ENCODE measurements around the gene GNAO1. TPM values are rescaled to one million over a fixed set of nuclear protein-coding genes. Genes with fewer than 3 reads are reported as not detected.

The GNAO1 gene
- polyA plus RNA-seq, 1 donor (not counting 4 experiments of a cell fraction or from before 2014, with no cell fraction given), result 0.13 TPM

GRCh38 chr16:56331915-56332314, 140.6 kb downstream of the GNAO1 start:
- Histone ChIP-seq H3K27ac (ENCODE audit: control insufficient read depth, insufficient read depth, low read length) (no peak overlapping the region), H3K79me2 (ENCODE audit: control insufficient read depth, insufficient read depth, low read length) (no peaks in the 10 kb centered on the region), H3K36me3 (ENCODE audit: control insufficient read depth in 2 of 2, extremely low read depth in 1 of 2, insufficient read depth in 2 of 2, low read length in 2 of 2) (no peaks in the 10 kb centered on the region), H3K9me1 (ENCODE audit: control insufficient read depth, extremely low read depth, insufficient read depth, low read length) (no peaks in the 10 kb centered on the region), H3K4me1 (ENCODE audit: control insufficient read depth, extremely low read depth, insufficient read depth, low read length) (peaks cover 48% of the 10 kb centered on the region), H3K9me3 (ENCODE audit: control insufficient read depth, low read depth, low read length) (no peaks in the 10 kb centered on the region), H3K9ac (ENCODE audit: control insufficient read depth, extremely low read depth, insufficient read depth, low read length) (no peak overlapping the region), H4K20me1 (ENCODE audit: control insufficient read depth, extremely low read depth, insufficient read depth, low read length) (no peaks in the 10 kb centered on the region), H3K27me3 (ENCODE audit: control insufficient read depth, extremely low read depth, insufficient read depth, low read length) (no peaks in the 10 kb centered on the region), H2AFZ (ENCODE audit: control insufficient read depth, low read length) (no peak overlapping the region), H3K4me3 (ENCODE audit: control insufficient read depth in 2 of 3, extremely low read depth in 1 of 3, insufficient read depth in 2 of 3, low read depth in 1 of 3, low read length in 3 of 3) (no peak overlapping the region), H3K4me2 (ENCODE audit: control insufficient read depth, extremely low read depth, insufficient read depth, low read depth, low read length) (no peak overlapping the region)
- dilution Hi-C loops (cut with MboI; ENCODE audit: extremely low pct_ligation_motif_present, low sequenced_read_pairs), result no loop called here
- DNase-seq (ENCODE audit: low read depth, low spot score), result no peak
- TF ChIP-seq EZH2 (IDR thresholded peaks at IDR 0.05; ENCODE audit: low read length), result no peak
- no peak for TF ChIP-seq CTCF (optimal IDR thresholded peaks at IDR 0.05 in 1 of 3, IDR thresholded peaks at IDR 0.05 in 1 of 3, conservative IDR thresholded peaks at IDR 0.05 in 1 of 3; ENCODE audit: extremely low read depth in 1 of 3, insufficient read depth in 2 of 3, low read length in 3 of 3)
- FAIRE-seq, result no peak

- Histone ChIP-seq H3K9ac (ENCODE audit: control insufficient read depth, extremely low read depth, insufficient read depth, low read length) (no peak overlapping the region), H3K79me2 (ENCODE audit: control insufficient read depth, insufficient read depth, low read length) (no peaks in the 10 kb centered on the region), H3K27me3 (ENCODE audit: control insufficient read depth, extremely low read depth, insufficient read depth, low read length) (no peaks in the 10 kb centered on the region), H3K36me3 (ENCODE audit: control insufficient read depth in 2 of 2, extremely low read depth in 1 of 2, insufficient read depth in 2 of 2, low read length in 2 of 2) (no peaks in the 10 kb centered on the region), H4K20me1 (ENCODE audit: control insufficient read depth, extremely low read depth, insufficient read depth, low read length) (no peaks in the 10 kb centered on the region), H3K4me2 (ENCODE audit: control insufficient read depth, extremely low read depth, insufficient read depth, low read depth, low read length) (no peak overlapping the region), H3K4me1 (ENCODE audit: control insufficient read depth, extremely low read depth, insufficient read depth, low read length) (peaks cover 50% of the 10 kb centered on the region), H3K9me1 (ENCODE audit: control insufficient read depth, extremely low read depth, insufficient read depth, low read length) (no peaks in the 10 kb centered on the region), H2AFZ (ENCODE audit: control insufficient read depth, low read length) (no peak overlapping the region), H3K9me3 (ENCODE audit: control insufficient read depth, low read depth, low read length) (no peaks in the 10 kb centered on the region), H3K27ac (ENCODE audit: control insufficient read depth, insufficient read depth, low read length) (no peak overlapping the region), H3K4me3 (ENCODE audit: control insufficient read depth in 2 of 3, extremely low read depth in 1 of 3, insufficient read depth in 2 of 3, low read depth in 1 of 3, low read length in 3 of 3) (no peak overlapping the region)
- TF ChIP-seq EZH2 (IDR thresholded peaks at IDR 0.05; ENCODE audit: low read length) (no peak), CTCF (optimal IDR thresholded peaks at IDR 0.05 in 1 of 3, IDR thresholded peaks at IDR 0.05 in 1 of 3, conservative IDR thresholded peaks at IDR 0.05 in 1 of 3; ENCODE audit: extremely low read depth in 1 of 3, insufficient read depth in 2 of 3, low read length in 3 of 3) (peak; percentile 25 to 72 (median 58))
- DNase-seq (ENCODE audit: low read depth, low spot score), result no peak
- dilution Hi-C loops (cut with MboI; ENCODE audit: extremely low pct_ligation_motif_present, low sequenced_read_pairs), result no loop called here
- no peak for FAIRE-seq
Measured at GRCh38 chr16:56332464-56333079, 141.3 kb downstream of the GNAO1 start.

All from keratinocyte (primary cell).